SK-N-SH treated with all-trans-retinoic acid at 6 μM for 48 hours (cell line): Measurements from ENCODE around the gene ANKRD44.

Experiments used
- ARNTL ChIP-seq: fragments of 450-650 bp; formaldehyde crosslinking; IDR thresholded peaks from 2 replicates; pipeline ENCODE4 v1.5.0; 2020; ENCODE audit warnings: low read depth, mild to moderate bottlenecking, moderate library complexity, borderline replicate concordance
- BACH2 ChIP-seq: fragments of 250-450 bp; sonication (Bioruptor Pico); IDR thresholded peaks from 2 replicates; pipeline ENCODE4 v1.9.0; 2021; ENCODE audit warnings: mild to moderate bottlenecking, borderline replicate concordance
- ESRRG ChIP-seq: fragments of 250-450 bp; sonication (Bioruptor Pico); IDR thresholded peaks from 2 replicates; pipeline ENCODE4 v1.6.1; 2021; ENCODE audit warnings: mild to moderate bottlenecking
- PPARA ChIP-seq: fragments of 250-450 bp; sonication (Bioruptor Pico); IDR thresholded peaks from 2 replicates; pipeline ENCODE4 v1.5.0; 2020; ENCODE audit warnings: mild to moderate bottlenecking, borderline replicate concordance
- RARB ChIP-seq: fragments of 250-450 bp; sonication (Bioruptor Pico); IDR thresholded peaks from 2 replicates; pipeline ENCODE4 v1.8.0; 2021; ENCODE audit warnings: mild to moderate bottlenecking, moderate library complexity
- SNAI2 ChIP-seq: fragments of 250-450 bp; sonication (Bioruptor Pico); IDR thresholded peaks from 2 replicates; pipeline ENCODE4 v1.5.0; 2020; ENCODE audit warnings: mild to moderate bottlenecking, moderate library complexity
- ZC3H10 ChIP-seq: fragments of 250-450 bp; sonication (Bioruptor Pico); IDR thresholded peaks from 2 replicates; pipeline ENCODE4 v1.5.1; 2021; ENCODE audit warnings: mild to moderate bottlenecking, moderate library complexity
- ZFP30 ChIP-seq: fragments of 450-650 bp; formaldehyde crosslinking; IDR thresholded peaks from 2 replicates; pipeline ENCODE4 v1.5.0; 2022; ENCODE audit warnings: mild to moderate bottlenecking, moderate library complexity
- ZNF8 ChIP-seq: fragments of 450-650 bp; formaldehyde crosslinking; IDR thresholded peaks from 2 replicates; pipeline ENCODE4 v1.5.0; 2020; ENCODE audit warnings: mild to moderate bottlenecking, moderate library complexity
- TF ChIP-seq, protein P1 (sequence below): fragments of 250-450 bp; sonication (Bioruptor Pico); IDR thresholded peaks from 2 replicates; pipeline ENCODE4 v1.8.0; 2020; ENCODE audit warnings: mild to moderate bottlenecking, moderate library complexity, borderline replicate concordance
- TF ChIP-seq, protein P2 (sequence below): fragments of 250-450 bp; sonication (Bioruptor Pico); IDR thresholded peaks from 2 replicates; pipeline ENCODE4 v1.5.1; 2021; ENCODE audit warnings: mild to moderate bottlenecking, moderate library complexity
- TF ChIP-seq, protein P3 (sequence below): fragments of 250-450 bp; sonication (Bioruptor Pico); IDR thresholded peaks from 2 replicates; pipeline ENCODE4 v1.5.1; 2020; ENCODE audit warnings: low read depth, mild to moderate bottlenecking, moderate library complexity

DNA sequence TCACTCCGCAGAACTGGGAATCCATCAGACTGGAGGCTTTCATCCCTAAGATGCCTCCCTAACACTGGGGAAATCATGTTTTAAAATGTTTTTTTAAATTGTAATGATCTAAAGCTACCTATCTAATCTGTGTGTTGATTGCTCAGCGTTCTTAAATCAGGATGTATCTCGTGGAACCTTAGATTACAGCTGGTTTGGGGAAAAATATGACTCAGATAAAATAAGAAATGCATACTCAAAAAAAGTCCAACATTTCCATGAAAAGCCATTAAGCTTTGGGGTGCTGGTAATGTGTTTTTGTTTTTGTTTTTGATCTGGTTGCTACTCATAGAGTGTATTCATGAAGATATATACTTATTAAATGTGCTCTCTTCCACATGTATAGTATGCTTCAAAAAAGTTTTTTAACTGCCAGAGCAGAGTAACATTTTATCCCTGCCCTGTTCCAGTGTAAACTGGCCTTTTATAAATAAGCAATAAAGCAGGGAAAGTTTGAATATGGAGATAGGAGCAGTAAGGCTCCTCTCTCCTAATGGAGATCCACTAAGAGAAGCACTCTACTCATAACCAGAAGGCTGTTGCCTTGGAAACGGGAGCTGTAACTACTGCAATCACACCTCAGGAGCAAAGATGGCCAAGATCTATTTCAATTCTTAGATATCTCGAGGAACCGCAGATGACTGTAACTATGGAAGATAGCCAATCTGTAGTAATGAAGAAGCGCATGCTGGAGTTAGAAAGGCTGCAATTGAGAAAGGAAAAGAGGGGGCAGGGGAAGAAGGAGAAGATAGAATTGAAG is 41.6 kb downstream of the ANKRD44 start:
- TF ChIP-seq SNAI2 (CRISPR knock-in tag) (no peak), BACH2 (no peak), PPARA (CRISPR knock-in tag) (no peak), RARB (CRISPR knock-in tag) (no peak), ZNF8 (CRISPR knock-in tag) (no peak), ARNTL (CRISPR knock-in tag) (no peak), ZC3H10 (CRISPR knock-in tag) (no peak), ESRRG (CRISPR knock-in tag) (no peak), ZFP30 (no peak)
- TF ChIP-seq, protein P1, sequence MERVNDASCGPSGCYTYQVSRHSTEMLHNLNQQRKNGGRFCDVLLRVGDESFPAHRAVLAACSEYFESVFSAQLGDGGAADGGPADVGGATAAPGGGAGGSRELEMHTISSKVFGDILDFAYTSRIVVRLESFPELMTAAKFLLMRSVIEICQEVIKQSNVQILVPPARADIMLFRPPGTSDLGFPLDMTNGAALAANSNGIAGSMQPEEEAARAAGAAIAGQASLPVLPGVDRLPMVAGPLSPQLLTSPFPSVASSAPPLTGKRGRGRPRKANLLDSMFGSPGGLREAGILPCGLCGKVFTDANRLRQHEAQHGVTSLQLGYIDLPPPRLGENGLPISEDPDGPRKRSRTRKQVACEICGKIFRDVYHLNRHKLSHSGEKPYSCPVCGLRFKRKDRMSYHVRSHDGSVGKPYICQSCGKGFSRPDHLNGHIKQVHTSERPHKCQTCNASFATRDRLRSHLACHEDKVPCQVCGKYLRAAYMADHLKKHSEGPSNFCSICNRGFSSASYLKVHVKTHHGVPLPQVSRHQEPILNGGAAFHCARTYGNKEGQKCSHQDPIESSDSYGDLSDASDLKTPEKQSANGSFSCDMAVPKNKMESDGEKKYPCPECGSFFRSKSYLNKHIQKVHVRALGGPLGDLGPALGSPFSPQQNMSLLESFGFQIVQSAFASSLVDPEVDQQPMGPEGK (CRISPR knock-in tag): no peak
- TF ChIP-seq, protein P2, sequence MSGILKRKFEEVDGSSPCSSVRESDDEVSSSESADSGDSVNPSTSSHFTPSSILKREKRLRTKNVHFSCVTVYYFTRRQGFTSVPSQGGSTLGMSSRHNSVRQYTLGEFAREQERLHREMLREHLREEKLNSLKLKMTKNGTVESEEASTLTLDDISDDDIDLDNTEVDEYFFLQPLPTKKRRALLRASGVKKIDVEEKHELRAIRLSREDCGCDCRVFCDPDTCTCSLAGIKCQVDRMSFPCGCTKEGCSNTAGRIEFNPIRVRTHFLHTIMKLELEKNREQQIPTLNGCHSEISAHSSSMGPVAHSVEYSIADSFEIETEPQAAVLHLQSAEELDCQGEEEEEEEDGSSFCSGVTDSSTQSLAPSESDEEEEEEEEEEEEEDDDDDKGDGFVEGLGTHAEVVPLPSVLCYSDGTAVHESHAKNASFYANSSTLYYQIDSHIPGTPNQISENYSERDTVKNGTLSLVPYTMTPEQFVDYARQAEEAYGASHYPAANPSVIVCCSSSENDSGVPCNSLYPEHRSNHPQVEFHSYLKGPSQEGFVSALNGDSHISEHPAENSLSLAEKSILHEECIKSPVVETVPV: no peak
- TF ChIP-seq, protein P3, sequence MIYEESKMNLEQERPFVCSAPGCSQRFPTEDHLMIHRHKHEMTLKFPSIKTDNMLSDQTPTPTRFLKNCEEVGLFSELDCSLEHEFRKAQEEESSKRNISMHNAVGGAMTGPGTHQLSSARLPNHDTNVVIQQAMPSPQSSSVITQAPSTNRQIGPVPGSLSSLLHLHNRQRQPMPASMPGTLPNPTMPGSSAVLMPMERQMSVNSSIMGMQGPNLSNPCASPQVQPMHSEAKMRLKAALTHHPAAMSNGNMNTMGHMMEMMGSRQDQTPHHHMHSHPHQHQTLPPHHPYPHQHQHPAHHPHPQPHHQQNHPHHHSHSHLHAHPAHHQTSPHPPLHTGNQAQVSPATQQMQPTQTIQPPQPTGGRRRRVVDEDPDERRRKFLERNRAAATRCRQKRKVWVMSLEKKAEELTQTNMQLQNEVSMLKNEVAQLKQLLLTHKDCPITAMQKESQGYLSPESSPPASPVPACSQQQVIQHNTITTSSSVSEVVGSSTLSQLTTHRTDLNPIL (CRISPR knock-in tag): no peak
